ENCODE results near the gene SETBP1. TPM values are rescaled to one million over a fixed set of nuclear protein-coding genes. Genes with fewer than 3 reads are reported as not detected.

Gene SETBP1
- total RNA-seq (2022), result 4.0 and 4.6 TPM in 2 replicates
- percentile 48 among the genes with signal in this experiment for Bru-seq, nascent RNA
- percentile 50 among the genes with signal in this experiment for BruChase-seq, experiment 1, labeled RNA remaining after a 2-hour chase
- BruChase-seq, experiment 2, labeled RNA remaining after a 6-hour chase, result percentile 45 among the genes with signal in this experiment
- long read RNA-seq, partial matches to known transcripts, result 0 of 2 reads
- long read RNA-seq, other reads (novel, unspliced or antisense), result 2 of 2 reads

- Histone ChIP-seq H3K9me3 (no peaks in the 10 kb centered on the region), H3K4me3 (ENCODE audit: low read depth, low read length) (peak within 1 kb of the TSS; percentile 53), H3K4me1 (no peaks in the 10 kb centered on the region), H3K27me3 (replicated peaks; ENCODE audit: control insufficient read depth, insufficient read depth, low read length) (no peaks in the 10 kb centered on the region), H3K36me3 (ENCODE audit: control insufficient read depth, insufficient read depth, low read length) (no peaks in the 10 kb centered on the region)
- POLR2A ChIA-PET, result no interaction called here
- Mint-ChIP-seq H3K27me3 (ENCODE audit: insufficient read depth, unreplicated experiment) (no peaks in the 10 kb centered on the region), H3K4me1 (ENCODE audit: low read depth, unreplicated experiment) (no peaks in the 10 kb centered on the region), H3K27ac (ENCODE audit: unreplicated experiment) (no peak within 1 kb of the TSS), H3K4me3 (ENCODE audit: unreplicated experiment) (peak within 1 kb of the TSS; percentile 63), H3K9me3 (ENCODE audit: unreplicated experiment) (no peaks in the 10 kb centered on the region), H3K36me3 (ENCODE audit: insufficient read depth, unreplicated experiment) (no peaks in the 10 kb centered on the region)
- no peak for TF ChIP-seq CTCF (IDR thresholded peaks at IDR 0.05; ENCODE audit: insufficient read depth in 1 of 2, low read depth in 1 of 2, low read length in 1 of 2, severe bottlenecking in 1 of 2, unreplicated experiment in 1 of 2)
- no TSS peak for BruUV-seq (replicated peaks)
- CTCF ChIA-PET, result no interaction called here
- intact Hi-C loops (cut with micrococcal nuclease; ENCODE audit: unreplicated experiment), result no loop called here
- DNase-seq, result peak; percentile 35
Observed at GRCh38 chr18:44680273-44681075, at the start of gene SETBP1. TSS of gene SETBP1 (plus strand) at chr18:44680888. CDS start at chr18:44701347, 20,459 bp downstream.

GRCh38 chr18:44632469-44633145, 48.1 kb upstream of the SETBP1 start:
- ChIA-PET POLR2A (no interaction called here), CTCF (no interaction called here)
- no peaks in the 10 kb centered on the region for H3K9me3 ChIP-seq
- no peak overlapping the region for H3K4me3 Mint-ChIP-seq (ENCODE audit: unreplicated experiment)
- H3K27me3 Mint-ChIP-seq (ENCODE audit: insufficient read depth, unreplicated experiment), result no peaks in the 10 kb centered on the region
- no peak for TF ChIP-seq CTCF (IDR thresholded peaks at IDR 0.05; ENCODE audit: insufficient read depth in 1 of 2, low read depth in 1 of 2, low read length in 1 of 2, severe bottlenecking in 1 of 2, unreplicated experiment in 1 of 2)
- no peaks in the 10 kb centered on the region for H3K4me1 Mint-ChIP-seq (ENCODE audit: low read depth, unreplicated experiment)
- H3K27me3 ChIP-seq (replicated peaks; ENCODE audit: control insufficient read depth, insufficient read depth, low read length), result no peaks in the 10 kb centered on the region
- intact Hi-C loops (cut with micrococcal nuclease; ENCODE audit: unreplicated experiment), result no loop called here
- no peak overlapping the region for H3K27ac Mint-ChIP-seq (ENCODE audit: unreplicated experiment)
- H3K9me3 Mint-ChIP-seq (ENCODE audit: unreplicated experiment), result no peaks in the 10 kb centered on the region
- H3K36me3 ChIP-seq (ENCODE audit: control insufficient read depth, insufficient read depth, low read length), result no peaks in the 10 kb centered on the region
- no peak for DNase-seq
- H3K4me1 ChIP-seq, result no peaks in the 10 kb centered on the region
- no peaks in the 10 kb centered on the region for H3K36me3 Mint-ChIP-seq (ENCODE audit: insufficient read depth, unreplicated experiment)
- BruUV-seq (replicated peaks), result no TSS peak
- H3K4me3 ChIP-seq (ENCODE audit: low read depth, low read length), result no peak overlapping the region

GRCh38 chr18:44635546-44635945, 45.1 kb upstream of the SETBP1 start:
- intact Hi-C loops (cut with micrococcal nuclease; ENCODE audit: unreplicated experiment), result no loop called here
- Mint-ChIP-seq H3K27ac (ENCODE audit: unreplicated experiment) (no peak overlapping the region), H3K9me3 (ENCODE audit: unreplicated experiment) (no peaks in the 10 kb centered on the region), H3K4me1 (ENCODE audit: low read depth, unreplicated experiment) (no peaks in the 10 kb centered on the region), H3K4me3 (ENCODE audit: unreplicated experiment) (no peak overlapping the region), H3K36me3 (ENCODE audit: insufficient read depth, unreplicated experiment) (no peaks in the 10 kb centered on the region), H3K27me3 (ENCODE audit: insufficient read depth, unreplicated experiment) (no peaks in the 10 kb centered on the region)
- H3K9me3 ChIP-seq, result no peaks in the 10 kb centered on the region
- no TSS peak for BruUV-seq (replicated peaks)
- H3K36me3 ChIP-seq (ENCODE audit: control insufficient read depth, insufficient read depth, low read length), result no peaks in the 10 kb centered on the region
- ChIA-PET CTCF (no interaction called here), POLR2A (no interaction called here)
- no peak for TF ChIP-seq CTCF (IDR thresholded peaks at IDR 0.05; ENCODE audit: insufficient read depth in 1 of 2, low read depth in 1 of 2, low read length in 1 of 2, severe bottlenecking in 1 of 2, unreplicated experiment in 1 of 2)
- no peak overlapping the region for H3K4me3 ChIP-seq (ENCODE audit: low read depth, low read length)
- no peak for DNase-seq
- H3K27me3 ChIP-seq (replicated peaks; ENCODE audit: control insufficient read depth, insufficient read depth, low read length), result no peaks in the 10 kb centered on the region
- H3K4me1 ChIP-seq, result no peaks in the 10 kb centered on the region
